Endothelial cell (in vitro differentiated cells): ENCODE data around the gene IGFBP2. TPM values are rescaled to one million over a fixed set of nuclear protein-coding genes. Genes with fewer than 3 reads are reported as not detected.
A peak's percentile ranks its signal among the peaks of the same experiment; 100 is the strongest.

Experiments
- DNase-seq: peaks from one replicate; pipeline ENCODE4 v3.0.0; 2021; ENCODE audit warnings: low spot score
- H3K27ac Mint-ChIP-seq: one replicate; pipeline ENCODE4 v1.8.0; 2021; ENCODE audit warnings: mixed read lengths, inconsistent platforms; ENCODE audit not compliant: unreplicated experiment
- H3K27me3 Mint-ChIP-seq: one replicate; pipeline ENCODE4 v1.8.0; 2021; ENCODE audit warnings: mild to moderate bottlenecking, moderate library complexity, mixed read lengths, inconsistent platforms; ENCODE audit not compliant: unreplicated experiment
- H3K36me3 Mint-ChIP-seq: one replicate; pipeline ENCODE4 v1.8.0; 2021; ENCODE audit warnings: mild to moderate bottlenecking, low read depth, mixed read lengths, inconsistent platforms; ENCODE audit not compliant: unreplicated experiment
- H3K4me1 Mint-ChIP-seq: one replicate; pipeline ENCODE4 v1.8.0; 2021; ENCODE audit warnings: mild to moderate bottlenecking, mixed read lengths, inconsistent platforms; ENCODE audit not compliant: unreplicated experiment
- H3K4me3 Mint-ChIP-seq: one replicate; pipeline ENCODE4 v1.8.0; 2021; ENCODE audit warnings: mild to moderate bottlenecking, mixed read lengths, inconsistent platforms; ENCODE audit not compliant: unreplicated experiment
- H3K9me3 Mint-ChIP-seq: one replicate; pipeline ENCODE4 v1.8.0; 2021; ENCODE audit warnings: mixed read lengths, inconsistent platforms; ENCODE audit not compliant: unreplicated experiment
- total RNA-seq: library from RNA; stranded (reverse); fragmentation: NEBNext Ultra II Directional; extraction: Animal tissue kit (Norgen Biotek cat#: 25700); gene quantifications from one replicate; pipeline ENCODE4 v1.2.1, GENCODE V29; 2021; ENCODE audit not compliant: unreplicated experiment
- TF ChIP-seq, protein P1 (sequence below): fragments of 200-600 bp; sonication (generic); IDR thresholded peaks from one replicate; pipeline ENCODE4 v1.5.0; 2021; ENCODE audit warnings: antibody characterized with exemption; ENCODE audit not compliant: unreplicated experiment

Gene IGFBP2
- total RNA-seq, 1 donor from 2014 or later, result 1,170 TPM

DNA sequence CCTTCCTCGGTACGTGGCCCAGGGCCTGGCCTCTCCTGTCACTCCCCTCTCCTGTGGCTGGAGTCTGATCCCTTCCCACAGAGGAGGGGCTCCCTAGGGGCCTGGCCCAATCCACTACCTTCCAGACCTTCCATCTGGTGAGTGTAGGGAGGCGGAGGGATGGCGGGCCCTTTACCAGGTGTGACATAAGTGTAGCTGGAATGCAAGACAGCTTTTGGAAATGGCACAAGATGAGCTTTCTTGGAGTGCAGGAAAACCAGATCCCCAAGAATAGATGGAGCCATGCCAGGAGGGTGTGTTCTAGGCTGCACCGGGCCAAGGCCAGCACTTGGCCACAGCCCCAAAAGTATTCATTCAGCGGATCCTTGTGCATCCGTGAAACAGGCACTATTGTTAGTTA lies 32.0 kb downstream of the IGFBP2 start:
- H3K27ac Mint-ChIP-seq, result no peak overlapping the region

DNA sequence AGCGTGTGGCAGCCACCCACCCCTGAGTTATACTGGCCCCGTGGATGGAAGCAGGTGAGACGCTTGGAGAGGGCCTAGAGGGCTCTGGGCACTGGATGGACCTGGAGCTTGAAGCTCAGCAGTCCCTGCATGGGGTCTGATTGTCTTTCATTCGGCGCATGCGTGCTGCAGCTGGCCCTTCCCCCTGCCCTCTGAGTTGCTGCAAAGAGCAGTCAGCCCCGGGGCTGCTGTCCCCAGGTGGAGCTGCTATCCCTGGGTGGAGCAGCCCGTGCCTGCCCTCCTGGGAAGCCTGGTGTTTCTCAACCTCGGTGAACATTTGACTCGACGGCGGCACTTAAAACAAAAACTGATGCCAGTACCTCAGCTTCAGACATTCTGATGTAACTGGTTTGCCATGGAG lies 32.5 kb downstream of the IGFBP2 start:
- TF ChIP-seq, protein P1, sequence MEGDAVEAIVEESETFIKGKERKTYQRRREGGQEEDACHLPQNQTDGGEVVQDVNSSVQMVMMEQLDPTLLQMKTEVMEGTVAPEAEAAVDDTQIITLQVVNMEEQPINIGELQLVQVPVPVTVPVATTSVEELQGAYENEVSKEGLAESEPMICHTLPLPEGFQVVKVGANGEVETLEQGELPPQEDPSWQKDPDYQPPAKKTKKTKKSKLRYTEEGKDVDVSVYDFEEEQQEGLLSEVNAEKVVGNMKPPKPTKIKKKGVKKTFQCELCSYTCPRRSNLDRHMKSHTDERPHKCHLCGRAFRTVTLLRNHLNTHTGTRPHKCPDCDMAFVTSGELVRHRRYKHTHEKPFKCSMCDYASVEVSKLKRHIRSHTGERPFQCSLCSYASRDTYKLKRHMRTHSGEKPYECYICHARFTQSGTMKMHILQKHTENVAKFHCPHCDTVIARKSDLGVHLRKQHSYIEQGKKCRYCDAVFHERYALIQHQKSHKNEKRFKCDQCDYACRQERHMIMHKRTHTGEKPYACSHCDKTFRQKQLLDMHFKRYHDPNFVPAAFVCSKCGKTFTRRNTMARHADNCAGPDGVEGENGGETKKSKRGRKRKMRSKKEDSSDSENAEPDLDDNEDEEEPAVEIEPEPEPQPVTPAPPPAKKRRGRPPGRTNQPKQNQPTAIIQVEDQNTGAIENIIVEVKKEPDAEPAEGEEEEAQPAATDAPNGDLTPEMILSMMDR, result no peak
- Mint-ChIP-seq H3K9me3 (no peaks in the 10 kb centered on the region), H3K4me1 (peaks cover 26% of the 10 kb centered on the region), H3K27me3 (peaks cover 11% of the 10 kb centered on the region), H3K4me3 (no peak overlapping the region), H3K27ac (no peak overlapping the region), H3K36me3 (peaks cover 25% of the 10 kb centered on the region)
- no peak for DNase-seq

More for the DNA sequence above, 32.0 kb downstream of the IGFBP2 start:
- peaks cover 30% of the 10 kb centered on the region for H3K36me3 Mint-ChIP-seq
- H3K4me3 Mint-ChIP-seq, result no peak overlapping the region
- H3K9me3 Mint-ChIP-seq, result no peaks in the 10 kb centered on the region
- peaks cover 14% of the 10 kb centered on the region for H3K27me3 Mint-ChIP-seq
- DNase-seq, result no peak
- H3K4me1 Mint-ChIP-seq, result peaks cover 26% of the 10 kb centered on the region
- TF ChIP-seq, protein P1, result no peak

DNA sequence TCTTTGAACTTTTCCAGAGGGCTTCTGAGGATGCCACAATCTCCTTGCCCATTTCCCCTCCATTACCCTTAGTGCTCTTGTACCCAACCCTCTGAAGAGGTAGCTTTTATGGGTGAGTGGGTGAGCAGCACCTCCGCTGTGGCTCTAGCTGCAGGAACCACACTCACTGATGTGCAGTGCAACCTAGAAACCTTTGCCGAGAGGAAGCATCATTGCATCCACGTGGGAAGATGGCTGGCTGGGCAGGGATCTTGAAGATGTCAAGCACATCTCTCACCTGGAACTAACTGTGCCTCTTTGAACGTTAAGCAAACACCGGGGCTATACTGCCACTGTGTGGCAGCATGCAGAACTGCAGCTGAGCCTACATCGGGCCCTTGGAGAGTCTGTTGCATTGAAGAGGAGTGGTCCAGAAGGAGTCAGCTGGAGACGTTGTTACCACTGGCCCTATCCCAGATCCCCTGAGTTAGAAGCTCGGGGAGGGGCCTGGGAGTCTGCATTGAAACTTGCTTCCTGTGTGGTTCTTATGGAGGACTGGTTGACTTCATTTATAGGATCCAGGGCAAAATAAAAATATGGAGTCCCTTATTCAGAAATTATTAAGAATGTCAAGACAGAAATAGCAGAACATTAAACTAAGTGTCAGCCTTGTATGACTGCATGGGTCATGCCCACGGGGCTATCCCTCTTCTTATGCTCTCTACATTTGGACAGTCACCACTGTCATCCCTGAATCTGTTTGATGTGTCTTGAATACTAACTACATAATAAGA lies 33.4 kb downstream of the IGFBP2 start:
- Mint-ChIP-seq H3K27me3 (peaks cover 11% of the 10 kb centered on the region), H3K4me1 (peaks cover 29% of the 10 kb centered on the region), H3K4me3 (no peak overlapping the region), H3K9me3 (no peaks in the 10 kb centered on the region), H3K36me3 (peaks cover 22% of the 10 kb centered on the region), H3K27ac (no peak overlapping the region)
- peak; percentile 80 for DNase-seq
- TF ChIP-seq, protein P1, result peak; percentile 98

DNA sequence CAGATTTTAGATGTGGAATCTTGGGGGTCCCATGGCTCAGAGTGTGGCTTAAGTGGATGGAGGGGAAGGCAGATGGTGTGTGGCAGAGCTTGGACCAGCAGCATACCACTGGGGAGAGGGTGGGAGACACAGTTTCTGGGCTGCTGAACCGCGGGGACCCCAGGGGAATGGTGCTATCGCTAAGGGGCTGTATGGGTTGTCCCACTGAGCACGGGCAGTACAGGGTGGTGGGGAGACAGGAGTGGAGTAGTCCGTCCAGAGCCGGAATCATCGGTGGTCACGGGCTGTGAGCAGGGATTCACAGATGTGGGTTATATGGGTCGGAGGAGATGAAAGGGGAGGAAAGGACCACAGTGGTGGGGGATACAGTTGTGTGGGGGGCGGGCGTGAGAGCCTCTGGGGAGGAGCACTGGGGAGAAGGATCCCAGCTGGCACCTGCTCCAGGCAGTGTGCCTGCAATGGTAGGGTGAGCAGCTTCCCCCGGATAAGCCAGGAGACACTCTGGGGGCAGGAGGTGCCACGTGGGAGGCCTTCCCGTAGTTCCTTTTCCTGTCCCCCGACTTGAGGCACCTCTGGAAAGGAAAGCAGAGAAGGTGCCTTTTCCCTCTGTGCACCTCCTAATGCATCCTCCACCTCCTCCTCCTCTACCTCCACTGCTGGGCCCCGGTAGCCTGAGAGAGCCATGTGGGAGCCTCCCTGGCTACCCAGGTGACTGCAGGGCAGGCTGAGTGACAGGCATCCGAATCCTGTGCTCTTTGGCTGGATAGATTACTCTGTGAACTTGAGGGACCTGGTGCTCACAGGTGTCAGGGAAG lies 37.3 kb downstream of the IGFBP2 start:
- H3K27me3 Mint-ChIP-seq, result peaks cover 13% of the 10 kb centered on the region
- peaks cover 13% of the 10 kb centered on the region for H3K36me3 Mint-ChIP-seq
- H3K27ac Mint-ChIP-seq, result no peak overlapping the region
- TF ChIP-seq, protein P1, result no peak
- H3K9me3 Mint-ChIP-seq, result no peaks in the 10 kb centered on the region
- no peak overlapping the region for H3K4me3 Mint-ChIP-seq
- H3K4me1 Mint-ChIP-seq, result peaks cover 10% of the 10 kb centered on the region
- no peak for DNase-seq

DNA sequence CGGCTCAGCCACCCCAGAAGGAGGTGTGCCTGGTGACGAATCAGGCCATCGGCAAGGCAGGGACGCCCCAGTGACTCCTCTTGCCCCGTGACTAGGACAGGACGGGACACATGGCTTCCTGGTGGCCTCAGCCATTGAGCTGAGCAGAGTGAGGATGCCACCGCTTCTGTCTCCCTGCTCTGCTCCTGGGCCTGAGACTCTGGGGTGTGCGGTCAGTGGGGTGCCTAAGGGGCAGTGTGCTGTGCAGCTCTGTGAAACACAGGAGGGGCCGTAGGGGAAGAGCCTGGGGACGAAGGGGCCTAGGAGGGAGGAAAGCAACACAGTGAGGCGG lies 37.8 kb downstream of the IGFBP2 start:
- Mint-ChIP-seq H3K27ac (no peak overlapping the region), H3K4me3 (no peak overlapping the region), H3K4me1 (peaks cover 11% of the 10 kb centered on the region), H3K27me3 (peaks cover 15% of the 10 kb centered on the region), H3K36me3 (peaks cover 18% of the 10 kb centered on the region), H3K9me3 (no peaks in the 10 kb centered on the region)
- no peak for DNase-seq
- TF ChIP-seq, protein P1, result no peak
